DOHH2 (cell line): Measurements from ENCODE around the gene PTPRN2.

ENCODE experiments used
- CTCF ChIP-seq: fragments of 200-600 bp; sonication (generic); IDR thresholded peaks from one replicate; pipeline ENCODE4 v1.5.1; 2014; ENCODE audit warnings: antibody characterized with exemption, mild to moderate bottlenecking, low read depth, low read length; ENCODE audit not compliant: poor library complexity, severe bottlenecking
- EZH2phosphoT487 ChIP-seq: fragments of 200-600 bp; sonication (generic); IDR thresholded peaks from 2 replicates; pipeline ENCODE4 v1.6.1; 2017; ENCODE audit warnings: borderline replicate concordance, mild to moderate bottlenecking, antibody characterized with exemption, low read length, moderate library complexity, mixed read lengths

- TF ChIP-seq CTCF (no peak), EZH2phosphoT487 (no peak)
These were observed 303.5 kb downstream of the PTPRN2 start for GRCh38 chr7:158284121-158284520.
